GM12892 (cell line): ENCODE results near the gene TBXAS1.

ENCODE experiments used
- POLR2A ChIP-seq: IDR thresholded peaks from 2 replicates; pipeline ENCODE4 v1.6.1; 2011; ENCODE audit warnings: low read depth, low read length, control low read depth
- POLR2AphosphoS5 ChIP-seq: IDR thresholded peaks from 2 replicates; pipeline ENCODE4 v1.6.1; 2011; ENCODE audit warnings: low read depth, low read length, control low read depth
- TAF1 ChIP-seq: IDR thresholded peaks from 2 replicates; pipeline ENCODE4 v1.6.1; 2011; ENCODE audit warnings: low read depth, mild to moderate bottlenecking, control low read depth, low read length, borderline replicate concordance

DNA sequence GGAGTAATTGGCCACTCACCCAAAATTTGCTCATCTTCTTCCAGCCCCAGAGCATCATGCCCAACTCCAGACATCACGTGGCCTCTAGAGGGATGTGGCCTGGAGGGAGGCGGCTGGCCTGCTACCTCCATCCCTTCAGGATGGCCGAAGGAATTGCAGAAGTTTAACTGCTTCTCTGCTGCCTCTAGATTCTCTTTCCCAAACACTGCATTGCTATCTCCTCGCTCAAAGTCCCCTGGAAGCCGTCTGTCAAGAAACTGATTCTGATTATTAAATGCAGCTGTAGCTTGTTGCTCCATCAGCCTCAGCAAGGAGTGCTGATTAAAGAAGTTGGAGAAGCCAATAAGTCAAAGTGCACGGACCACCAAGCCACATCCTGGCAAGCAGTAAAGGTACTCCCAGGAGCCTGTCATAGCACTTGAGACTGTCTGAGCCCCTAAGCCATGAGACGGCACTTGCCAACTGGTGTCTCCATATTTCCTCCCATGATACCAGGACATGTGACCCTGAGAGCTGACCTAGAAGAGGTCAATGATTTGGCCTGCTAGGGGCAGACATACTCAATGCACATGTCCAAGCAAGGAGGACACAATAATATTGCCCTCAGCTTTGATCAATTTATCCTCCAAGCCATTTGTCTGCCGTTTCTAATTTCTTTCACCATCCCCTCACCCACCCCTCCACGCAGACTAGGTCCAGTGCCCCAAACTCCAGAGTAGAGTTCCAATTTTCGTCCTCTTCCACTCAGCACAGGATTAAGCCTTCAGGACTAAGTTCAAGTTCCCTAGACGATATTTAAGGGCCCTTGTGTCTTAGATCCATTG is 84.2 kb downstream of the TBXAS1 start:
- no peak for TF ChIP-seq POLR2AphosphoS5
- TF ChIP-seq POLR2A, result no peak
- TF ChIP-seq TAF1, result no peak
